HCT116 (cell line): ENCODE results near the gene STH. TPM values are rescaled to one million over a fixed set of nuclear protein-coding genes. Genes with fewer than 3 reads are reported as not detected.

Experiments
- ATAC-seq: fragments of 200-7000 bp; cut with Tn5 transposase; 2 replicates; pipeline ENCODE4 v1.9.1; 2020; ENCODE audit warnings: mild to moderate bottlenecking, moderate library complexity
- BruUV-seq: library from RNA; stranded (reverse); fragments of 400-500 nt; replicated peaks from 2 replicates; lab custom pipeline; 2021; lab: Mats Ljungman, UMichigan
- CTCF ChIA-PET: fragments of 300-600 bp; sonication (Branson Sonifier 250); formaldehyde crosslinking; loops from one replicate; lab custom pipeline; 2021; ENCODE audit warnings: antibody characterized with exemption; lab: Charles Lee
- POLR2A ChIA-PET: fragments of 300-600, 350-600 bp; sonication (Branson Sonifier 250); formaldehyde crosslinking; loops from one replicate; lab custom pipeline; 2021; ENCODE audit warnings: antibody characterized with exemption; lab: Charles Lee
- RAD21 ChIA-PET, 2 experiments: fragments of 300-600 bp; sonication (Branson Sonifier 250); formaldehyde crosslinking; loops; one replicate each; lab custom pipeline; 2023; ENCODE audit warnings: low total read pairs in 2 of 2; ENCODE audit not compliant: uncharacterized antibody in 2 of 2, unreplicated experiment in 2 of 2, low non-redundant PET in 1 of 2; lab: Charles Lee
- DNase-seq: peaks from one replicate; pipeline ENCODE4 v3.0.0-alpha.2; 2010; ENCODE audit warnings: low read depth, low spot score
- H2AFZ ChIP-seq: fragments of 200-600 bp; shearing (Covaris generic), sonication (generic); 2 replicates; pipeline ENCODE4 v1.6.1; 2017; ENCODE audit warnings: low read depth, mixed run types, mixed read lengths, antibody characterized with exemption, low read length; ENCODE audit not compliant: poor library complexity, severe bottlenecking
- H3K27ac ChIP-seq: 2 replicates; pipeline ENCODE4 v1.5.1; 2012; ENCODE audit warnings: low read depth, low read length
- H3K27me3 ChIP-seq: fragments of 200-600 bp; sonication (generic); 2 replicates; pipeline ENCODE4 v1.6.1; 2016; ENCODE audit warnings: mixed run types, low read length, mixed read lengths; ENCODE audit not compliant: insufficient read depth
- H3K36me3 ChIP-seq, 2 experiments: fragments of 200-500 bp in 1 of 2; fragments of 200-600 bp in 1 of 2; sonication (Bioruptor generic) in 1 of 2; sonication (generic) in 1 of 2; 2 replicates each; pipeline versions ENCODE4 v1.5.1 to v1.6.1; 2014 to 2016; ENCODE audit warnings: low read length in 2 of 2, inconsistent platforms in 1 of 2, mixed read lengths in 1 of 2, mixed run types in 1 of 2; ENCODE audit not compliant: insufficient read depth in 2 of 2, control insufficient read depth in 1 of 2
- H3K4me1 ChIP-seq, 2 experiments: fragments of 200-600 bp in 1 of 2; sonication (generic) in 1 of 2; 2 replicates each; pipeline versions ENCODE4 v1.5.1 to v1.6.1; 2012 to 2017; ENCODE audit warnings: low read length in 2 of 2, inconsistent platforms in 1 of 2, mild to moderate bottlenecking in 1 of 2, mixed read lengths in 1 of 2, mixed run types in 1 of 2, moderate library complexity in 1 of 2; ENCODE audit not compliant: insufficient read depth in 2 of 2, control insufficient read depth in 1 of 2
- H3K4me2 ChIP-seq: fragments of 200-600 bp; sonication (generic); 2 replicates; pipeline ENCODE4 v1.6.1; 2017; ENCODE audit warnings: mixed run types, low read length, mixed read lengths
- H3K4me3 ChIP-seq, 2 experiments: fragments of 200-600 bp in 1 of 2; sonication (generic) in 1 of 2; replicated peaks in 1 of 2; 2 replicates each; pipeline ENCODE4 v1.5.1; 2011 to 2016; ENCODE audit warnings: low read length in 2 of 2, control low read depth in 1 of 2, low read depth in 1 of 2, mild to moderate bottlenecking in 1 of 2, mixed read lengths in 1 of 2, mixed run types in 1 of 2
- H3K79me2 ChIP-seq: fragments of 200-600 bp; sonication (generic); 2 replicates; pipeline ENCODE4 v1.6.1; 2017; ENCODE audit warnings: mild to moderate bottlenecking, mixed run types, low read length, moderate library complexity, mixed read lengths; ENCODE audit not compliant: insufficient read depth
- H3K9ac ChIP-seq: fragments of 200-600 bp; sonication (generic); 2 replicates; pipeline ENCODE4 v1.6.1; 2016; ENCODE audit warnings: low read length, mixed read lengths
- H3K9me2 ChIP-seq: fragments of 200-600 bp; sonication (generic), shearing (Covaris generic); 2 replicates; pipeline ENCODE4 v1.6.1; 2017; ENCODE audit warnings: mixed run types, mild to moderate bottlenecking, moderate library complexity; ENCODE audit not compliant: insufficient read depth
- H3K9me3 ChIP-seq, 2 experiments: fragments of 200-500 bp in 1 of 2; fragments of 200-600 bp in 1 of 2; sonication (Bioruptor generic) in 1 of 2; sonication (generic) in 1 of 2; 2 replicates each; pipeline ENCODE4 v1.6.1; 2014 to 2017; ENCODE audit warnings: low read length in 2 of 2, mixed read lengths in 2 of 2, inconsistent platforms in 1 of 2, low read depth in 1 of 2, mild to moderate bottlenecking in 1 of 2, mixed run types in 1 of 2, moderate library complexity in 1 of 2; ENCODE audit not compliant: control insufficient read depth in 1 of 2, insufficient read depth in 1 of 2
- H4K20me1 ChIP-seq: fragments of 200-600 bp; sonication (generic), shearing (Covaris generic); 2 replicates; pipeline ENCODE4 v1.6.1; 2017; ENCODE audit warnings: mixed run types, mild to moderate bottlenecking, moderate library complexity; ENCODE audit not compliant: insufficient read depth
- CBX3 ChIP-seq: IDR thresholded peaks from 2 replicates; pipeline ENCODE4 v1.6.1; 2012; ENCODE audit warnings: low read depth
- CEBPB ChIP-seq: IDR thresholded peaks from 2 replicates; pipeline ENCODE4 v1.6.1; 2012; ENCODE audit warnings: low read depth
- EGR1 ChIP-seq: IDR thresholded peaks from 2 replicates; pipeline ENCODE4 v1.6.1; 2012; ENCODE audit warnings: low read depth
- ELF1 ChIP-seq: IDR thresholded peaks from 2 replicates; pipeline ENCODE4 v1.6.1; 2012; ENCODE audit warnings: low read depth, borderline replicate concordance
- EZH2 ChIP-seq: fragments of 200-600 bp; sonication (generic); IDR thresholded peaks from 2 replicates; pipeline ENCODE4 v1.6.1; 2017; ENCODE audit warnings: antibody characterized with exemption, mixed run types
- EZH2phosphoT487 ChIP-seq: fragments of 200-600 bp; IDR thresholded peaks from 2 replicates; pipeline ENCODE4 v1.6.1; 2018; ENCODE audit warnings: antibody characterized with exemption, borderline replicate concordance
- JUND ChIP-seq: IDR thresholded peaks from 2 replicates; pipeline ENCODE4 v1.6.1; 2012
- POLR2A ChIP-seq: IDR thresholded peaks from 2 replicates; pipeline ENCODE4 v1.7.0; 2011; ENCODE audit warnings: borderline replicate concordance; ENCODE audit not compliant: insufficient read depth, insufficient read length; ENCODE audit errors: extremely low read depth
- POLR2AphosphoS5 ChIP-seq: IDR thresholded peaks from 2 replicates; pipeline ENCODE4 v1.6.1; 2011; ENCODE audit warnings: mild to moderate bottlenecking, low read depth, low read length, moderate library complexity
- SIN3A ChIP-seq: IDR thresholded peaks from 2 replicates; pipeline ENCODE4 v1.6.1; 2012; ENCODE audit warnings: low read depth
- SP1 ChIP-seq: IDR thresholded peaks from 2 replicates; pipeline ENCODE4 v1.6.1; 2012; ENCODE audit warnings: low read depth
- SRF ChIP-seq: IDR thresholded peaks from 2 replicates; pipeline ENCODE4 v1.6.1; 2012; ENCODE audit warnings: low read depth
- YY1 ChIP-seq: IDR thresholded peaks from 2 replicates; pipeline ENCODE4 v1.6.1; 2011; ENCODE audit warnings: low read length, low read depth, moderate library complexity, mild to moderate bottlenecking; ENCODE audit not compliant: insufficient replicate concordance; ENCODE audit errors: extremely low read depth
- ZBTB33 ChIP-seq: IDR thresholded peaks from 2 replicates; pipeline ENCODE4 v1.6.1; 2011; ENCODE audit warnings: mild to moderate bottlenecking, low read length, moderate library complexity; ENCODE audit not compliant: insufficient replicate concordance; ENCODE audit errors: extremely low read depth
- intact Hi-C: fragments of 100-400 bp; cut with micrococcal nuclease; formaldehyde crosslinking; loops from 2 replicates; pipeline ENCODE4 v1.10.0; 2022
- total RNA-seq: library from RNA; stranded (reverse); gene quantifications from one replicate; pipeline ENCODE4 v1.2.1, GENCODE V29; 2021; ENCODE audit not compliant: unreplicated experiment
- TF ChIP-seq, protein P1 (sequence below): IDR thresholded peaks from 2 replicates; pipeline ENCODE4 v1.6.1; 2012
- TF ChIP-seq, protein P2 (sequence below): IDR thresholded peaks from 2 replicates; pipeline ENCODE4 v1.6.1; 2012

STH gene
- total RNA-seq, 1 experiment from 2014 or later: not detected

GRCh38 chr17:46000757-46001156 lies 1.7 kb downstream of the STH start:
- H3K4me2 ChIP-seq: no peak overlapping the region
- no peak overlapping the region for H2AFZ ChIP-seq
- CTCF ChIA-PET: interaction anchor here (0.7 to 2.7 kb wide), 3 partner anchors 10 to 212 kb away, joined by 3 to 11 read pairs (median 5); no protein-coding TSS in a partner anchor
- no peak for TF ChIP-seq EGR1
- no peak for TF ChIP-seq SRF
- no peak for TF ChIP-seq POLR2A
- TF ChIP-seq, all 23 proteins: peak for 0
- intact Hi-C loops: loop anchor here (5.0 kb wide), 3 partner anchors 192 to 837 kb away; partner anchors contain the start of gene KANSL1
- no peaks in the 10 kb centered on the region for H3K9me3 ChIP-seq
- H4K20me1 ChIP-seq: no peaks in the 10 kb centered on the region
- H3K27me3 ChIP-seq: no peaks in the 10 kb centered on the region
- 0 out of 4 replicates have a peak, but pooled peaks cover 0 to 4% of the 10 kb centered on the region in 2 experiments for H3K4me1 ChIP-seq
- BruUV-seq: no TSS peak
- no peaks in the 10 kb centered on the region for H3K36me3 ChIP-seq
- RAD21 ChIA-PET: no interaction called here
- POLR2A ChIA-PET: interaction anchor here (0.7 kb wide), 1 partner anchor 108 kb away, joined by 3 read pairs; no protein-coding TSS in a partner anchor
- H3K9me2 ChIP-seq: no peaks in the 10 kb centered on the region
- no peak overlapping the region for H3K27ac ChIP-seq
- no peaks in the 10 kb centered on the region for H3K79me2 ChIP-seq
- DNase-seq: no peak
- H3K9ac ChIP-seq: no peak overlapping the region
- H3K4me3 ChIP-seq: no peak overlapping the region
- no peak for ATAC-seq

GRCh38 chr17:46001390-46002310 lies 2.6 kb downstream of the STH start:
- intact Hi-C loops: loop anchor here (1.0 to 5.0 kb wide), 4 partner anchors 191 to 836 kb away; partner anchors contain the start of gene KANSL1
- Histone ChIP-seq H3K4me3 (no peak overlapping the region), H2AFZ (no peak overlapping the region), H3K27ac (no peak overlapping the region), H3K9me2 (no peaks in the 10 kb centered on the region), H3K27me3 (no peaks in the 10 kb centered on the region), H3K9me3 (no peaks in the 10 kb centered on the region), H3K4me2 (no peak overlapping the region), H4K20me1 (no peaks in the 10 kb centered on the region), H3K36me3 (no peaks in the 10 kb centered on the region), H3K4me1 (0 out of 4 replicates have a peak, but pooled peaks cover 0 to 4% of the 10 kb centered on the region in 2 experiments), H3K79me2 (no peaks in the 10 kb centered on the region), H3K9ac (no peak overlapping the region)
- no TSS peak for BruUV-seq
- CTCF ChIA-PET: interaction anchor here (1.0 to 2.7 kb wide), 3 partner anchors 11 to 284 kb away, joined by 3 to 11 read pairs (median 5); no protein-coding TSS in a partner anchor
- POLR2A ChIA-PET: interaction anchor here (0.7 kb wide), 1 partner anchor 107 kb away, joined by 3 read pairs; no protein-coding TSS in a partner anchor
- DNase-seq (no peak), ATAC-seq (peak; percentile 5; the same call in 1 of the 2 replicates)
- RAD21 ChIA-PET: no interaction called here
- no peak for TF ChIP-seq JUND
- TF ChIP-seq, protein P1, sequence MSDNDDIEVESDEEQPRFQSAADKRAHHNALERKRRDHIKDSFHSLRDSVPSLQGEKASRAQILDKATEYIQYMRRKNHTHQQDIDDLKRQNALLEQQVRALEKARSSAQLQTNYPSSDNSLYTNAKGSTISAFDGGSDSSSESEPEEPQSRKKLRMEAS: no peak
- no peak for TF ChIP-seq ZBTB33
- TF ChIP-seq, protein P2, sequence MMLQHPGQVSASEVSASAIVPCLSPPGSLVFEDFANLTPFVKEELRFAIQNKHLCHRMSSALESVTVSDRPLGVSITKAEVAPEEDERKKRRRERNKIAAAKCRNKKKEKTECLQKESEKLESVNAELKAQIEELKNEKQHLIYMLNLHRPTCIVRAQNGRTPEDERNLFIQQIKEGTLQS: no peak
- TF ChIP-seq EZH2: no peak
- no peak for TF ChIP-seq EZH2phosphoT487
- no peak for TF ChIP-seq SP1
- no peak for TF ChIP-seq CBX3
- no peak for TF ChIP-seq YY1
- no peak for TF ChIP-seq POLR2AphosphoS5
- no peak for TF ChIP-seq ELF1
- TF ChIP-seq EGR1: no peak
- TF ChIP-seq SRF: no peak
- TF ChIP-seq SIN3A: no peak
- no peak for TF ChIP-seq CEBPB
- no peak for TF ChIP-seq POLR2A
